Prostate gland (tissue), 2 donors: ENCODE data around the gene REEP3. TPM values are rescaled to one million over a fixed set of nuclear protein-coding genes. Genes with fewer than 3 reads are reported as not detected.

ENCODE experiments used
- DNase-seq: peaks from one replicate; pipeline ENCODE4 v3.0.0-alpha.2; 2019; ENCODE audit warnings: low spot score
- H3K27ac ChIP-seq, 2 donors: fragments of 200-600 bp; sonication (generic); 2 replicates each; pipeline ENCODE4 v1.5.1; 2017 to 2019
- H3K27me3 ChIP-seq: fragments of 200-600 bp; sonication (generic); replicated peaks from 2 replicates; pipeline ENCODE4 v1.5.1; 2019; ENCODE audit not compliant: insufficient read depth
- H3K36me3 ChIP-seq, 2 donors: fragments of 200-600 bp; sonication (generic); 1 replicate in 1 of 2; 2 replicates in 1 of 2; pipeline versions ENCODE4 v1.5.1 to v1.8.1; 2017 to 2019
- H3K4me1 ChIP-seq: fragments of 200-600 bp; sonication (generic); replicated peaks from 2 replicates; pipeline ENCODE4 v1.5.1; 2019
- H3K4me3 ChIP-seq, 2 donors: fragments of 200-600 bp; sonication (generic); 2 replicates each; pipeline ENCODE4 v1.5.1; 2017 to 2019
- H3K9me3 ChIP-seq: fragments of 200-600 bp; sonication (generic); 2 replicates; pipeline ENCODE4 v1.5.1; 2017
- CTCF ChIP-seq, 4 experiments: fragments of 200-600 bp in 2 of 4; fragments of 450-650 bp in 2 of 4; sonication (generic) in 2 of 4; IDR thresholded peaks; 1 replicate in 3 of 4; 2 replicates in 1 of 4; pipeline ENCODE4 v1.5.1; 2016 to 2019; ENCODE audit warnings: antibody characterized with exemption in 4 of 4, mild to moderate bottlenecking in 2 of 4, moderate library complexity in 2 of 4
- POLR2A ChIP-seq: fragments of 450-650 bp; IDR thresholded peaks from one replicate; pipeline ENCODE4 v1.6.1; 2016; ENCODE audit warnings: antibody characterized with exemption, mild to moderate bottlenecking
- POLR2AphosphoS5 ChIP-seq: sonication (generic); formaldehyde crosslinking; IDR thresholded peaks from one replicate; pipeline ENCODE4 v1.6.1; 2017; ENCODE audit warnings: antibody characterized with exemption
- WGBS: methylation state at CpG from one replicate; pipeline ENCODE4 v1.1.5; 2018; 5-methylcytosine and 5-hydroxymethylcytosine counted together
- intact Hi-C: fragments of 100-400 bp; cut with DNase I; formaldehyde crosslinking; loops from one replicate; pipeline ENCODE4 v1.14.2; 2022
- total RNA-seq, 2 donors: library from RNA; depleted of rRNA; stranded (reverse); fragments of >200 nt; gene quantifications; one replicate each; pipeline ENCODE4 v1.1.0, GENCODE V29; 2016

REEP3 gene
- total RNA-seq, 2 donors from 2014 or later = 32.0 to 52.4 TPM

GRCh38 chr10:63553473-63553872 is 32.3 kb downstream of the REEP3 start:
- no peaks in the 10 kb centered on the region for H3K4me1 ChIP-seq
- intact Hi-C loops = no loop called here
- no peak overlapping the region for H3K4me3 ChIP-seq
- no peak for TF ChIP-seq POLR2A
- TF ChIP-seq POLR2AphosphoS5 = no peak
- no peak for TF ChIP-seq CTCF (IDR thresholded peaks at IDR 0.05)
- no peak overlapping the region for H3K27ac ChIP-seq
- no peaks in the 10 kb centered on the region for H3K27me3 ChIP-seq
- H3K9me3 ChIP-seq = no peaks in the 10 kb centered on the region
- H3K36me3 ChIP-seq = no peaks in the 10 kb centered on the region
- 96% methylated on average over 6 of the region's 6 CpGs for WGBS
- no peak for DNase-seq

GRCh38 chr10:63554657-63555056 is 33.5 kb downstream of the REEP3 start:
- intact Hi-C loops = no loop called here
- H3K9me3 ChIP-seq = no peaks in the 10 kb centered on the region
- WGBS = 89% methylated on average over 2 of the region's 2 CpGs
- H3K27me3 ChIP-seq = no peaks in the 10 kb centered on the region
- no peak overlapping the region for H3K4me3 ChIP-seq
- no peaks in the 10 kb centered on the region for H3K4me1 ChIP-seq
- TF ChIP-seq POLR2AphosphoS5 (no peak), POLR2A (no peak), CTCF (IDR thresholded peaks at IDR 0.05) (no peak)
- no peak overlapping the region for H3K27ac ChIP-seq
- H3K36me3 ChIP-seq = no peaks in the 10 kb centered on the region
- no peak for DNase-seq

- no peaks in the 10 kb centered on the region for H3K9me3 ChIP-seq
- H3K4me3 ChIP-seq = no peak overlapping the region
- whole genome bisulfite sequencing = 84% methylated on average over 2 of the region's 2 CpGs
- TF ChIP-seq POLR2A = no peak
- no peak for TF ChIP-seq POLR2AphosphoS5
- TF ChIP-seq CTCF (IDR thresholded peaks at IDR 0.05) = no peak
- no peak overlapping the region for H3K27ac ChIP-seq
- DNase-seq = no peak
- H3K4me1 ChIP-seq = no peaks in the 10 kb centered on the region
- intact Hi-C loops = no loop called here
- no peaks in the 10 kb centered on the region for H3K27me3 ChIP-seq
- no peaks in the 10 kb centered on the region for H3K36me3 ChIP-seq
Measured at GRCh38 chr10:63555330-63555729, 34.1 kb downstream of the REEP3 start.

GRCh38 chr10:63558132-63558784 is 37.1 kb downstream of the REEP3 start:
- no peak for DNase-seq
- Histone ChIP-seq H3K27me3 (no peaks in the 10 kb centered on the region), H3K27ac (no peak overlapping the region), H3K4me3 (no peak overlapping the region), H3K36me3 (no peaks in the 10 kb centered on the region), H3K9me3 (no peaks in the 10 kb centered on the region), H3K4me1 (no peaks in the 10 kb centered on the region)
- intact Hi-C loops = no loop called here
- whole genome bisulfite sequencing = 96% methylated on average over 5 of the region's 5 CpGs
- no peak for TF ChIP-seq POLR2A
- TF ChIP-seq CTCF (IDR thresholded peaks at IDR 0.05) = no peak
- no peak for TF ChIP-seq POLR2AphosphoS5

- H3K9me3 ChIP-seq = no peaks in the 10 kb centered on the region
- WGBS = 88% methylated on average over 5 of the region's 5 CpGs
- no peaks in the 10 kb centered on the region for H3K4me1 ChIP-seq
- no peak overlapping the region for H3K27ac ChIP-seq
- intact Hi-C loops = no loop called here
- no peaks in the 10 kb centered on the region for H3K27me3 ChIP-seq
- DNase-seq = no peak
- no peak overlapping the region for H3K4me3 ChIP-seq
- TF ChIP-seq POLR2AphosphoS5 (no peak), POLR2A (no peak), CTCF (IDR thresholded peaks at IDR 0.05) (no peak)
- no peaks in the 10 kb centered on the region for H3K36me3 ChIP-seq
Measured at GRCh38 chr10:63561341-63561740, 40.1 kb downstream of the REEP3 start.
